ENCODE results near the gene CIRBP.

CIRBP gene

DNA sequence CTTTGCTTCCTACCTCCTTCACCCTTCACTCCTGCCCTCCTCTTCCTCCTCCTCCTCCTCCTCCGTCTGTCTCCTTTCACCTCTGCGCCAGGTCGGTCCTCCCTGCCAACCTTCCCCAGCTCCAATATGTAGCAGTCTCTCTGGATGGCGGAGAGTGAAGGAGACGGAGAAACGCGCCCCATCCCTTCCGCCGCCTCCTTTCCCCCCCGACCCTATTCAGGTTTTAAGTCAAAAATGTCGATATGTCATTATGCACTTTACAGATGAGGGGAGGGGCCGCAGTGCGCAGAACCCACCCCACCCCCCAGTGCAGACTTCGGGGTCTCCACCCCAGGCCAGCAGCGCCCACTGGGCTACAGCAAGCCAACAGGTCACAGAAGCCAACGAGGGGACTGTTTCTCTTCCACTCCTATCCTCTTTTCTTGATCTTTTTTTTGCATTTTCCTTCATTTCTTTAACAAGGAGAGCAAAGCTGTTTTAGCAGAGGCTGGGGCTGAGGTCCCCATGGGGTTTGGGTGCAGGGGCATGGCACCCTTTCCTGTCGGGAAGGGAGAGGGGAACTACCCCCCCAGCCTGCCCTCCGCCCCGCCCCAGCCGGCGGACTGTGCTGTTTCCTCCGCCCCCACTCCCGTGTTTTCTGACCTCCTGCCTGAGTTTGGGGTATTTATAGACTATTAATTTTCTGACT is 11.5 kb upstream of the CIRBP start:
- DNase-seq, result no peak

DNA sequence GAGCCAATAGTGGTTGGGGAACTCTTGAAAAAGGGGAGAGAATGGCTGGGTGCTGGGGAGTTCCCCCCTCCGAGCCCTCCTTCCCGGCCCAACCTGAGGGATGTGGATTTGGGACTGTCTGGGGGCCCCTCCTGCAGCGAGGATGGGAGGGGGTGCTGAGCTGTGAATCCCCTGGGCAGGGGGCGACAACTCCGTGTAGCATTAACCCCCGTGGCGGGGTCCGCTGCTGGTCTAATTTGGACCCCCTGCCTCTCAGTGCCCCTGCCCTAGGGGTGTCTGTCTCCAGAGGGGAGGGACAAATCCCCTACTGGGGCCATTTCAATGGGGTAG is 11.0 kb upstream of the CIRBP start:
- DNase-seq, result no peak

DNA sequence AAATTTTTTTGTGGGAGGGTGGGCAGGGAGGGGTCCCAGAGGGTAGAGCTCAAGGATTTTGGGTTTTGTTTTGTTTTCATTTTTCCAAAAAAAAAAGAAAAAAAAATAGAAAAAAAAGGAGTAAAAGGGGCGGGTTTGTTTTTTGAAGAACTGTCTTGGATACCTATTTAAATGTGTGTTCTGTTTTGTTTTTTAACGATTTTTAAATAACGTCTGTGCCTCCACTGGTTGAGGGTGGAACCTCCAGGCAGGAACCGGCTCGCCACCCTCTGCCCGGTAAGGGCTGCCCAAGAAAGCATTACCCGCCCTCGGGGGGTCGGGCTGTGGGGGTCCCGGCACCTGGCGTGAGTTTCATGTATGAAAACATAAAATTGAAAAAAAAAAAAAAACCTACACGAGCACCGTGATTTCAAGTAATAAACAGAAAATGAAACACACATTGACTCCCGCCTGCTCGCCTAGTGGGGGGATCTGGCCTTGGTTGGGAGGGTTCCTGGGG is 10.4 kb upstream of the CIRBP start:
- DNase-seq, result no peak

DNA sequence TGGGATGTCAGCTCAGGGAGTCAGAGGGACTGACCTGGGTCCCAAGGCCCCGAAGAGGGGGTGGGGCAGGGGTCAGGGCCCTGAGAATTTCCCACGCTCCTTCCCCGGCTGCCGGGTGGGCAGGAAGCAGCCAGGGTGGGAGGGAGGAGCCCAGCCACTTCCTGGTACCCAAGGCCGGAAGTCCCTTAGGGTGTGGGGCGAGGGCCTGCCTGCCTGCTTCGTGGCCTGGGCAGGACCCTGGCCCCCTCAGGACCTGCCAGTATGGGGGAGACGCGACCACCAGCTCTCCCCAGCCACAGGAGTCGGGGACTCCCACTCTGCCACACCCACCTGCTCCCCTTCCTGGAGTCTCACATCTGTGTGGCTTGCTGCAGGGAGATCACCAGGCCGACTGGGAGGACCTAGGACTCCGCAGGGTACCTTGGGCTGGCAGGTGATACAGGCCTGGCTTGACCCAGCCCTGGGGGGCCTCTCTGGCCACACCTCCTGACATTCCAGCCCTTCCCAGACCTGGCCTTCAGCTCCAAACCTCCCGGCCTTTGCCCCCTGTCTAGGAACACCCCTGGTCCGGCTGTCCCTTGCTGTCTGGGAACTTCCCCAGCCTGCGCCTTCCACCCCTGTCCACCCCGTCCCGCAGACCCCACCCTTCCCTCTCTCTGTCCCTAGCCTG is 9.8 kb upstream of the CIRBP start:
- DNase-seq, result no peak

DNA sequence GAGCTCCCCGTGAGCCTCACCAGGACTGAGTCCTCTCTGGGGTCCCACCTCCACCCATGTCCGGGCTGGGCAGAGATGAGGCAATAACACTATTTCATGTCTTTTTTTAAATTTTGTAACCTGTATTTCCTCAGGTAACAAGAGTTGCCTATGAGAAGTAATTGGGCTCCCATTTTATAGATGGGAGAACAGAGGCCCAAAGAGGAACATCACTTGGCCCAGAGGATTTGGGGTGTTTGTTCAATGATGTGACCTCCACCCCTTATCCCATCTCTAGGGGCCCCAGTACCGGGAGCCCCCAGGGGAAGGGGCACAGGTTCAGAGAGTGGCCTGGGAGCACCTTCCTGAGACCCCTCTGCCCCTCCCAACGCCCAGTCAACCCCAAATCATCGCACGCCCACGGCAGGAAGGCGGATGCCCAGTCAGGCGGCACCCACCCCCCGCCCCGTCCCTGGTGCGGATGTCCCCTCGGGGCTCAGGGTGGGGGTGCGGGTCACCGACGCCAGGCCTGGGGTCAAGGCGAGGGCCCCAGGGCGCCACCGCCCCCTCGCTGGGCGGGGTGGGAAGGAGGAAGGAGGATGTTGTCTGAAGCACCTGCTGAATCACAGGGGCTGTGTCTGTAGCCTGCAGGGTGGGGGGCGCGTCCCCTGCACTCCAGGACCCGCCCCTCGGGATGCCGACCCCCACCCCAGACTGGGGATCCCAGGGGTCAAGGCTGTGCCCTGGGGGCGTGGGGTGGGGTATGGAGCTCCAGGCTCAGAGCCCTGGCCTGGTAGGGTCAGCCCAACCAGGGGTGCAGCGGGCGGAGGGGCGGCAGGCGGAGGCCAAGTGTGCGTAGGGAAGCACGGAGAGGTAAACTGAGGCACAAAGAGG is 9.0 kb upstream of the CIRBP start:
- DNase-seq, result no peak

DNA sequence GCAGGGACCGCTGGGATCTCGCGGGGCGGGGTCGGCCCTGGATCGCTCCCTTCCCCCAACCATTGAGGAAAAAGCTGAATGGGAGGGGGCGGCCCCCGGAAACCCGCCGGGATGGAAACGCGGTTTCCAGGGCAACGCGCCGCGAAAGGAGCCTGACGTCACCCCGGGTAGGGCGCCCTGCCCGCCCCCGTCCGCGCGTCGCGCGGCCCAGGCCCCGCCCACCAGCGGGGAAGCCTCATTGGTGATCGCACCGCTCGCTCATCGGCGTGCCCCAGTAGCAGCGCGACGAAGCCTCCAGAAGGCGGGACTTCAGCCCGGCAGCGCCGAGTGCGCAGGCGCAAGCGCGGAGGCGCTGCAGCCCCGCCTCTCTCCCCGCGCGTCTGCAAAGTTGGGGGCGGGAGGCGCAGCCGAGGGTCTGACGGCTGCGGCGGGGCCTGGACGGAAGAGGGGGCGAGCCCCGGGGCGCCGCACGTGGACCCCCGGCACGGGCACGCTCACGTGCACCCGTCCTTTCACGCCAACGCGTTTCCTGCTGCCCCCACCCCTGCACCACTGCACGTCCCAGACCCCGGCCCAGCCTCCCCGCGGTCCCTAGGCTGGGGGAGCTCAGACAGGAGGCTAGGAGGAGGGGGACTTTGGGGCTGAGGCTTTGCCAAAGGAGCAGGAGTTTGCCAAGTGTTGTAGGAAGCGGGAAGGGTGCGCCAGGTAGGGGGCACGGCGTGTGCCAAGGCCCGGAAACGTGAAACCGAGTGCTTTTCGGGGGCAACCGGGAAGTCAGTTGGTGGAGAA is 8.2 kb upstream of the CIRBP start:
- peak; percentile 83 for DNase-seq

DNA sequence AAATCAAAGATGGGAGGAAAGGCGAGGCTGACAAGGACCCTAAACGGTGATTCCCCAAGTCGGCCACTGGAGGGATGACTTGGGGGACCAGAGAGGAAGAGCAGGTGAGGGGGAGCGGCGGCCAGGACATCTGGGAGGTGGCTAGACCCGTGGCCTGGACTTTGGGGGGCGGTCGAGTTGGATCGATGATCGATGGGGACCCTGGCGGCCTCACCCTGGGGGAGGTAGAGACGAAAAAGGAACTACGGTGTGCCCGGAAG is 7.7 kb upstream of the CIRBP start:
- DNase-seq, result no peak

DNA sequence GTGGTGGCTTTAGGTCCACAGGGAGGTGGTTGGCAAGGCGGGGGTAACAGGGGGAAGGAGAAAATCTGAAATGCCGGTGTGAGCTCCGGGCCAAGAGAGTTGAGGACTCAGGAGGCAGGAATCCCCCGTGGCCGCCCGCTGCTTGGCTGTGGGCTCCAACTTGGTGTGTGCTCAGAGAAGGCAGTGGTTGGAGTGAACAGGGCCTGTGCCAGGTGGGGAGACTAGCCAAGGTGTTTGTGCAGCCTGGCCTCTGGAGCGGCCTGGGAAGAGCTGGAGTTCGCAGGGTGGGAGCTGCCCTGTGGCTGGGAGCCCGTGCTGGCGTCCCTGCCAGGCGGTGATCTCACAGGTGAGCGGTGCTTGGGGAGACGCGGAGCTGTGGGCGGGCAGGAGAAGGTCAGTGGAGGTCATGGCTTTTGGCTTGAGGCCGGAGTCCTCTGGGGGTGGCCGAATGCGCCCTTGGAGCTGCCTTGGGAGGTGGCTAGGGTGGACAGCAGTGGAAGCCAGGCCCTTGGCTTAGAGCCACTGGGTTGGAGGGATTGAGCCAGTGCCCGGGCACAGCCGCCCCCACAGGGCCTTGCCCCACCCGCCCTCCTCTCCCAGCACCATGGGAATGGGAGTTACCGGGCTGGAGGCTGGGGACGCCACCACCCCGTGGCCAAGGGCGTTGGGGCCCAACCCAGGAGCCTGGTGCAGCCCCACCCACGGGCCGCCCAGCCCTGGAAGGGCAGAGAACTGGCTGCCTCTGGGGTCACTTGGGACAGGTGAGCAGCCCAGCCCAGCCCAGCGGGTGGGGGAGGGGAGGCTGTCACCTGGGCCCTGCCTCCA is 7.1 kb upstream of the CIRBP start:
- no peak for DNase-seq

DNA sequence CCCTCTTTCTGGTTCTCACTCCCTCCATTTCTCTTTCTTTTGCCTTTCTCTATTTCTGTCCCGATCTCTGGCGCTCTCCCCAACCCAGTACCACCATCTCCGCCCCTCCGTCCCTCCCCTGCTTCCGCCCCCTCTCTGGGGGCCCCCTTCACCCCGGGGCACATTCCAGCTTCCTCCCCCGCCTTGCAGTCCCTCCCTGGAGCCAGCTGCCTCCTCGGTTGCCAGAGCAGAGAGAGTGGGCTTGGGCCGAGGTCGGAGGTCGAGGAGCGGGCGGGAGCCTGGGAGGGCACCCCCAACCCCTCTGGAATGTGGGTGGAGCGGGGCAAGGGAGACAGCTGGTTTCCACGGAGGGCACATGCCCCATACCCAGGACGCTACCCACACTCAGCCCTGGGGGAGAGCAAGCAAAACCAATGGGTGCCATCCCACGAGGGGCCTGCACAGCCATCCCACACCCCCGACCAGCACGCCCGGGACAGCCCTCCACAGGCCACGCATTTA is 6.5 kb upstream of the CIRBP start:
- no peak for DNase-seq

DNA sequence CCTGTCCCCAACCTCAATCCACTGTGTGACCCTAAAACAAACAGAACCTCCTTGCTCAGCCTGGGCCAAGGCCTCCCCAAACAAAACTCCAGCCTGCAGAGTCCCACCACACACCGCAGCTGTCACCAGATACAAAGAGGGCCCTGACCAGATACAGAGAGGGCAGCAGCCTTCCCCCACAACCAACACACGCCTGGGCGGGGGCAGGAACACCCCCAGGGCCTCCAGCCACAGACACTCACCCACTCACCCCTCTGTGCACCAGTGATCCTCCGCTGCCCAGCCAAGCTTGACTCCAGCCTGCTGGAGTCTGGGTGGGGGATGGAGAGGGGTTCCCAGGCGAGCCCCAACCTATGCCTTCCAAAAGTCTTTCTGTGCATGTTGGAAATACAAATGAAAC is 5.9 kb upstream of the CIRBP start:
- DNase-seq, result no peak

DNA sequence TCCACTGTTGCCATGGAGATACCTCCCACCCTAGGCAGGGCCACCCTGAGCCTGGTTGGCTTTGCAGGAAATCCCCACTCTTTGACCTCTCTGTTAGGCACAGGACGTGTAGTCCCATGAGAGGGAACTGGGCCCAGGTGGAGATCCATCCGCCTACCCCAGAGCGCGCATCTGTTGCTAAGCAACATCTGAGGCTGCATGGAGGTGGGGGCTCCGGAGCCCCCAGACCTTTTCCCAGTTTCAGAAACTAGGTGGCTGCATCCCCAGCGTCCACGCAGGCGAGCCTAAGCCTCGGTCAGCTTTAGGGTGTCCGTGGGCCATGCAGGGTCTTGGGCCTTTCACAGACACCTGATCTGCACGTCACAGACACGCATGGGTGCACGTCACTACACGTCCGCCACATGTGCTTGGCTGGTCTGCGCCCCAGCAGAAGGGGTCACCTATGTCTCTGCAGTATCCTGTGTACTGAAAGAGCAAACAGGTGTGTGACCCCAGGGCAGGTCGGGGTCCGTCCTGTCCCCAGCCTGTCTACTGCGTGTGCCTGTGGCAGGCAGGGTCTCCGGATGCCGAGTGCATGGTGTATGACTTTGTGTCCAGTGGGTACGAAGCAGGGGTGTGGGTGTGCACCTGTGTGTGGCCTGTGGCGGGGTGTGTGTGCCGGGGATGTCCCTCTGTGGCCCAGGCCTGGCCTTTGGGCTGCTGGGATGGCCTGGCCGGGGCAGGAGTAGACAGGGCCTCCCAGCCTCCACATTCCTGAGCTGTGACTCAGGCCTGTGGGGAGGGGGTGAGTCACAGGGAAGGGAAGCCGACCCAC is 4.1 kb upstream of the CIRBP start:
- no peak for DNase-seq

DNA sequence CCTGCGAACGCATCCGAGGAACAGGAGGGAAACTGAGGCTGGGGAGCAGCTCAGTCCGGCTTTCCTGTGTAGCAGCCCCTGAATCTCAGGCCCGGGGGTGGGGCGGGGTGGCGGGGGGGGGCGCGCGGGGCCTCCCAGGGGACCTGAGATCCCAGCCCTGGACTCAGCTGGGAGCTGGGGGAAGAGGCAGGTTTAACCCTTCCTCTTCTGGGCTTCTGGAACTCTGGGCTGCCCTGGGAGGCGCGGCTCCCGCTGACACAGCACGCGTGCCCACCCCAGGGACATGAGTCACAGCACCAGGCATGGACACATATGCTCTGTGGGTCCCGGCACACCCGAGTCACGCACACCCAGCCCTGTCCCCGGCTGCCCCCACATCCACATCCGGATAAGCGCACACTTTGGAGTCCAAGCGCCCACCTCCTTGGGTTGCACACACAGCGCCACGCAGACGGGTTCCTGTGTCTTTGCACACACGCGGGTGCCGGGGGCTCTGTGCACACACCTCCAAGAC is 3.5 kb upstream of the CIRBP start:
- DNase-seq, result no peak

DNA sequence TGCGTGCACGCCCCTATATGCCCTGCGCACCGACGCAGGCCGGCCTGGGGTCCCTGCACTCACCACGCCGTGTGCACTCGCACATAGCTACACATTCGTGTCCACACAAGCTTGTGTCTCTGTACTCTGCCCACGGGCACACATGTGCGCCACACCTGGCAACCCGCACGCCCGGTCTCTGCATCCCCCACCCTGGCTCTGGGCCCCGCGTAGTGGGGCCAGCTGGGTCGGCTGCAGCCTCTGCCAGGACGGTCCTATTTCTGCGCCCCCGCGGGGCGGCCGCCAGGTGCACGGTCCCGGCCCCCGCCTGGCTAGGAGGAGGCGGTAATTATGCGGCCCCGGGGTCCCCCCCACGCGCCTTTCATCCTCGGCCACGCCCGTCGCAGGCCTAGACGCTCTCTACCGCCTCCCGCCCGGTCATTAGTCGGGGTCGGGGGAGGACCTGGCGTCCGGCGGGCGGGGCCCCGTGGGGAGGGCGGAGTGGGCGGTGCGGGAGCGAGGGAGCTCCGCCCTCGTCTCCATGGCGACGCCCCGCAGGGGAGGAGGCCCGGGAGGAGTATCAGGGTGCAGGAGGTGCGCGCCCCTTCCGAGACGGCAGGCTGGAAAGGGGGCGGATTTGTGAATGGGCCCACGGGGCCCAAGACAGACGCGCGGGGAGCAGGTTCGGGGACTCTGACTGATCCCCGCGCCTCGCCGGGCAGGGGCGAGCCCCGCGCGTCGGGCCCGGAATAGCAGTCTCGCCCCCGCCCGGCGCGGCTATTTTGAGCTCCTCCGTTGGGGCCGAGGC is 2.8 kb upstream of the CIRBP start:
- DNase-seq, result no peak

DNA sequence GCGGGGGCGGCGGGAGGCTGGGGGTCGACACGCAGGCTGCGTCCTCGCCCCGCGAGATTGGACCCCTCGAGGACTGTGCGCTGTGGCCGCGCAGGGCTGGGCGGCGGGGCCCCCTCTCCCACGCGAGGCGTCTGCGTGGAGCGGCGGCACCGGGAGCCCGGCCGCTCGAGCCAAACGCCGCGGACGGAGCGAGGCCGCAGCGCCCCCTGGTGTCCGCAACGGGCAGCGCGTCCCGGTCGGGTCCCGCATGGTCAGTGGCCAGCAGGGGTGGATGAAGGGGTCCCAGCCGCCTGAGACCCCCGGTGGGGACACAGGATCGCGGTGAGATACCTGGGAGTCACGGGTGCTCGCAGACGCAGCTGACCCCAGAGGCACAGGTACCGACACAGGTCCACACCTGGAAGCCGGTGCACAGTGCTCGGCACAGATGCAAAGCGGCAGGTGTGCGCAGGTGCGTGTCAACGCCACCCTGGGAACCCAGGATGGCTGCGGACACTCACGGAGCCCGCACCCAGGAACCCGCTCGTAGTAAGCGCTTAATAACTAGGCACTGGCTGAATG is 2.1 kb upstream of the CIRBP start:
- no peak for DNase-seq

DNA sequence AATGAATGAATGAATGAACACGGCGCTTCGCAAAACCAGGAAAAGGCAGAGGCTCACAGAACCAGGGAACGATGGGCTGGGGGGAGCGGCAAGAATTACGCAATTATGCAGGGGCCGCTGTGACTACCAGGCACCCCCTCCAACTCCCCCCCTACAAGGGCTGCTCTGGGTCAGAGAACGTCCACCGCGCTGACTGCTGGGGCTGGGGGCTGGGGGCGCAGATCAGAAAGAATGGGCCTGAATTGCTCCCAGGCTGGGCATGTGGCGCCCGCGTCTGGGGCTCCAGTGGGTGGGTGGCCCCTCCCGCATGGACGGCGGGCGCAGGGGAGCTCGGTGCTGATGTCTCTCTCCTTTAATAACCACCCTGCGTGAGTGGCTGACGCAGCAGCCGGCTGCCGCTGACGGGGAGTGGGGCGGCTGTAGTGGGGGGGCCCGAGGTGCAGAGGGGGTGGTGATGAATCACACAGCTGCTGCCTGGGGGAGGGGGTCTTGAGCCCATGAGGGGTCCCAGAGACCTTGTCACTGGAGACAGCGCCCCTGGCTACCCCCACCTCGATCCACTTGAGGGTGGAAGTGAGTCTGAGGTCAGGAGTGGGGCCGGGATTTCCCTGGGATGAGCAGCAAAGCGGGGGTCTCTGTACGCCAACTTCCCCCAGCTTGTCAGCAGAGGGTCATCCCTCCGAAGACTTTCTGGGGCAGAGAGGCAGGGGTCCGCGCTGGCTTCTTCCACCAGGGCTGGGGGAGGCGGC is 1.5 kb upstream of the CIRBP start:
- no peak for DNase-seq

DNA sequence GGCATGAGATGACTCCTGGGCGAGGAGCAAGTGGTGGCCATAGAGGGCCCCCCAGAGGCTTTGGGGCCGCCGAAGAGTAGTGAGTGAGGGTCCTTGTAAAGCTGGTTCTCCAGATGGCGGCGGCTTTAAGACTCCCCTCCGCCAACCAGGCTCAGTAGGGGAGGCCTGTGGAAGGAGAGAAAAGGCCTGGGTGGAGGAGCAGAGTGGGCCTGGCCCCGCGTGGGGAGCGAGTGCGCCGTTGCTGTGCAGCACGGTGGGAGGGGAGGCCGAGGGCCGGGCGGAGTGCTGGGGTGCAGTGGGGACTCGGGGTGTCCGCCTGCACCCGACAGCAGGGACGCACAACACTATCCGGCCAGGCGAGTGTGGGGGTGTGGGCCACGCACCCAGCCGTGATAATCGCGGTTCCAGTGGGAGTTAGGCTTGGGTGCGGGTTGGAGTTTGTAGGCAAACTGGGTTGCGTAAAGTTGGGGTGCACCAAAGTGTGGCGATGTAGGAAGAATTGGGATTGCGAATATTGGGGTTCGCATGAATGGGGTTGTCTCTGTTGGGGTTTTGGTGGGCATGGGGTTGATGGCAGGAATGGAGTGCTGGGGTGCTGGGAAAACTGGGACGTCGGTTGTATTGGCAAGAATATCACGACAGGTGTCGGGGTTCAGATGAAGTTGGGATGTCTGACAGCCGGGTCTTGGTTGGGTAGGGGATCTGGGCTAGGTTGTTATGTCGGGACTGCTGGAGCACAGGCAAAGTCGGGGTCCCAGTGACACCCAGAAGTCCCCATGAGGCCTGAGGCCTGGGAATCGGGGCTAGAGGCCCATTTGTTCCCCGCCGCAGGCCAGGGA is 687 bp upstream of the CIRBP start:
- no peak for DNase-seq

DNA sequence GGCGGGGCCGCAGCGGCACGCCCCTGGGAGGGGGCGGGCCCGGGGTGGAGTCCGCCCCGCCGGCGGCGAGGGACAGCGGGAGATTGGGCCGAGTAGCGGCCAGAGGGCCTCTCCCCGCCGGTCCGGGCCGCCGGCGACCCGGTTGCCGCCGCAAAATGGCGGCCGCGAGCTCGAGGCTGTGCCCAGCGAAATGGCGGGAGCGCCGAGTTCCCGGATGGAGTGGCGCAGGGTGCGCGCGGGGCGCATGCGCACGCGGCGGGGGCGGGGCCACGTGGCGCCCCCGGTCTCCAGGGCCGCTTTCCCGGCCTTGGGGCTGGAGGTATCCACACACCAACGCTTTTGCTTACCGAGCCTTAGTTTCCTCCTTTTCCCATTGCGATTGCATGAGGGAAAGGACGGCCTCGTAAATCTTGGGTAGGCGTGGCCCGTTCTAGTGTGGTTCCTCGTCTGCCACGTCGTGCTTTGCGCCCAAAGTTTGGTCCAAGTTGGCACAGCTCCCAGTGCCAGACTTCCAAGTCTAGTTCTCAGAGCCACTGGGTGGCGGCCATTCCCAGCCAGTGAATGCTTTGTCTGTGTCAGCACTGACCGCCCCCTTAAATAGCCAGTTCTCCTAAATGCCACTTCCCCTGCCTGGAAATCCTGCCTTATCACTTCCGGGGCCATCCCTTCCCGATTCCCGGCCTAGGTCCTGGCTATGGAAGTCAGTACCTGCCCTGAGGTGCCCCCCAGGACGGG is 513 bp downstream of the CIRBP start:
- peak; percentile 43 for DNase-seq
